Keratinocyte (primary cell): ENCODE data around the gene NPDC1. TPM values are rescaled to one million over a fixed set of nuclear protein-coding genes. Genes with fewer than 3 reads are reported as not detected.

Experiments used
- DNase-seq: peaks from one replicate; pipeline ENCODE4 v3.0.0-alpha.2; 2011; ENCODE audit warnings: low read depth, missing footprints, low spot score
- FAIRE-seq: peaks from 2 replicates; lab custom pipeline; 2011; peaks lifted over from hg19 to GRCh38; lab: Jason Lieb, UNC
- H2AFZ ChIP-seq: 2 replicates; pipeline ENCODE4 v1.6.0; 2012; ENCODE audit warnings: low read length, control low read depth, inconsistent platforms; ENCODE audit not compliant: control insufficient read depth
- H3K27ac ChIP-seq: 2 replicates; pipeline ENCODE4 v1.5.1; 2011; ENCODE audit warnings: low read length; ENCODE audit not compliant: control insufficient read depth, insufficient read depth
- H3K27me3 ChIP-seq: 3 replicates; pipeline ENCODE4 v1.6.0; 2011; ENCODE audit warnings: low read length; ENCODE audit not compliant: control insufficient read depth, insufficient read depth; ENCODE audit errors: extremely low read depth
- H3K36me3 ChIP-seq, 2 experiments: 2 replicates in 1 of 2; 3 replicates in 1 of 2; pipeline ENCODE4 v1.5.1; 2011; ENCODE audit warnings: low read length in 2 of 2, mild to moderate bottlenecking in 1 of 2; ENCODE audit not compliant: control insufficient read depth in 2 of 2, insufficient read depth in 2 of 2; ENCODE audit errors: extremely low read depth in 1 of 2
- H3K4me1 ChIP-seq: 3 replicates; pipeline ENCODE4 v1.5.1; 2011; ENCODE audit warnings: low read length; ENCODE audit not compliant: control insufficient read depth, insufficient read depth; ENCODE audit errors: extremely low read depth
- H3K4me2 ChIP-seq: 3 replicates; pipeline ENCODE4 v1.6.0; 2011; ENCODE audit warnings: low read depth, low read length; ENCODE audit not compliant: control insufficient read depth, insufficient read depth; ENCODE audit errors: extremely low read depth
- H3K4me3 ChIP-seq, 3 experiments: fragments of 200-600 bp in 1 of 3; sonication (generic) in 1 of 3; 2 replicates in 2 of 3; 3 replicates in 1 of 3; pipeline ENCODE4 v1.5.1; 2011 to 2016; ENCODE audit warnings: low read length in 3 of 3, mild to moderate bottlenecking in 3 of 3, control low read depth in 2 of 3, inconsistent platforms in 1 of 3, low read depth in 1 of 3, mixed read lengths in 1 of 3, mixed run types in 1 of 3, moderate library complexity in 1 of 3; ENCODE audit not compliant: control insufficient read depth in 2 of 3, insufficient read depth in 2 of 3; ENCODE audit errors: extremely low read depth in 1 of 3
- H3K79me2 ChIP-seq: 2 replicates; pipeline ENCODE4 v1.6.0; 2012; ENCODE audit warnings: low read length; ENCODE audit not compliant: control insufficient read depth, insufficient read depth
- H3K9ac ChIP-seq: 3 replicates; pipeline ENCODE4 v1.6.0; 2011; ENCODE audit warnings: low read length; ENCODE audit not compliant: control insufficient read depth, insufficient read depth; ENCODE audit errors: extremely low read depth
- H3K9me1 ChIP-seq: 3 replicates; pipeline ENCODE4 v1.6.0; 2011; ENCODE audit warnings: low read length; ENCODE audit not compliant: control insufficient read depth, insufficient read depth; ENCODE audit errors: extremely low read depth
- H3K9me3 ChIP-seq: 2 replicates; pipeline ENCODE4 v1.5.1; 2012; ENCODE audit warnings: low read depth, low read length; ENCODE audit not compliant: control insufficient read depth
- H4K20me1 ChIP-seq: 3 replicates; pipeline ENCODE4 v1.6.0; 2011; ENCODE audit warnings: low read length; ENCODE audit not compliant: control insufficient read depth, insufficient read depth; ENCODE audit errors: extremely low read depth
- CTCF ChIP-seq, 3 experiments: IDR thresholded peaks in 1 of 3; conservative IDR thresholded peaks in 1 of 3; optimal IDR thresholded peaks in 1 of 3; 2 replicates in 2 of 3; 3 replicates in 1 of 3; pipeline versions ENCODE3 to v1.5.1; 2011; ENCODE audit warnings: low read length in 3 of 3, mild to moderate bottlenecking in 3 of 3, moderate library complexity in 2 of 3, control low read depth in 1 of 3, inconsistent platforms in 1 of 3; ENCODE audit not compliant: insufficient read depth in 2 of 3; ENCODE audit errors: extremely low read depth in 1 of 3
- EZH2 ChIP-seq: IDR thresholded peaks from one replicate; pipeline ENCODE4 v1.6.1; 2012; ENCODE audit warnings: inconsistent platforms, mild to moderate bottlenecking, low read length, moderate library complexity
- dilution Hi-C: fragments of 300-500 bp; cut with MboI; formaldehyde crosslinking; loops from one replicate; pipeline ENCODE4 v1.7.0; 2020; ENCODE audit warnings: low sequenced_read_pairs; ENCODE audit not compliant: extremely low pct_ligation_motif_present
- polyA plus RNA-seq, 5 experiments: library from polyadenylated mRNA; depleted of rRNA in 3 of 5; stranded (reverse) in 3 of 5; stranded (forward) in 1 of 5; unstranded in 1 of 5; fragments of >200 nt; gene quantifications; 1 replicate in 1 of 5; 2 replicates in 3 of 5; 3 replicates in 1 of 5; pipeline versions ENCODE4 v1.2.1 to v1.2.3, GENCODE V29; 2011 to 2012; ENCODE audit warnings: missing spikeins in 2 of 5, low read depth in 1 of 5, low replicate concordance in 1 of 5

NPDC1 gene
- polyA plus RNA-seq, 1 donor (not counting 4 experiments of a cell fraction or from before 2014, with no cell fraction given), result 9.8 TPM

- no peak overlapping the region for H3K4me3 ChIP-seq
- H3K4me2 ChIP-seq, result no peak overlapping the region
- no peak overlapping the region for H3K9ac ChIP-seq
- H3K27ac ChIP-seq, result no peak overlapping the region
- no peaks in the 10 kb centered on the region for H3K27me3 ChIP-seq
- DNase-seq (no peak), FAIRE-seq (no peak)
- H3K79me2 ChIP-seq, result no peaks in the 10 kb centered on the region
- H3K36me3 ChIP-seq, result no peaks in the 10 kb centered on the region
- no peaks in the 10 kb centered on the region for H3K9me1 ChIP-seq
- no peaks in the 10 kb centered on the region for H3K4me1 ChIP-seq
- dilution Hi-C loops, result no loop called here
- no peaks in the 10 kb centered on the region for H3K9me3 ChIP-seq
- H2AFZ ChIP-seq, result no peak overlapping the region
- H4K20me1 ChIP-seq, result no peaks in the 10 kb centered on the region
- TF ChIP-seq EZH2 (no peak), CTCF (optimal IDR thresholded peaks at IDR 0.05 in 1 of 3, IDR thresholded peaks at IDR 0.05 in 1 of 3, conservative IDR thresholded peaks at IDR 0.05 in 1 of 3; ENCODE audit: extremely low read depth in 1 of 3, insufficient read depth in 2 of 3, low read length in 3 of 3) (no peak)
Measured at GRCh38 chr9:137020771-137021567, 25.0 kb downstream of the NPDC1 start.

GRCh38 chr9:137019891-137020683 is 25.9 kb downstream of the NPDC1 start:
- DNase-seq (no peak), FAIRE-seq (no peak)
- H3K4me2 ChIP-seq, result no peak overlapping the region
- H3K9ac ChIP-seq, result no peak overlapping the region
- H3K9me3 ChIP-seq, result no peaks in the 10 kb centered on the region
- TF ChIP-seq EZH2 (no peak), CTCF (optimal IDR thresholded peaks at IDR 0.05 in 1 of 3, IDR thresholded peaks at IDR 0.05 in 1 of 3, conservative IDR thresholded peaks at IDR 0.05 in 1 of 3; ENCODE audit: extremely low read depth in 1 of 3, insufficient read depth in 2 of 3, low read length in 3 of 3) (no peak)
- H3K27me3 ChIP-seq, result no peaks in the 10 kb centered on the region
- H3K79me2 ChIP-seq, result no peaks in the 10 kb centered on the region
- H3K4me1 ChIP-seq, result no peaks in the 10 kb centered on the region
- no peaks in the 10 kb centered on the region for H3K9me1 ChIP-seq
- no peak overlapping the region for H3K4me3 ChIP-seq
- dilution Hi-C loops, result no loop called here
- H3K36me3 ChIP-seq, result no peaks in the 10 kb centered on the region
- H2AFZ ChIP-seq, result no peak overlapping the region
- H3K27ac ChIP-seq, result no peak overlapping the region
- no peaks in the 10 kb centered on the region for H4K20me1 ChIP-seq
